Stimulated activated CD4-positive, alpha-beta T cell treated with anti-CD3 and anti-CD28 coated beads, Interleukin-15, amount 100 ng/mL, for 24 hours (primary cell): ENCODE results near the gene SIRPG.
"Not testable (repeated sequence)": the region's sequence is repeated elsewhere in the genome, so short reads cannot be mapped to it uniquely, and the experiment has no call there.

Source experiments
- DNase-seq: peaks from one replicate; pipeline ENCODE4 v3.0.0-alpha.2; 2020

The SIRPG gene

DNA sequence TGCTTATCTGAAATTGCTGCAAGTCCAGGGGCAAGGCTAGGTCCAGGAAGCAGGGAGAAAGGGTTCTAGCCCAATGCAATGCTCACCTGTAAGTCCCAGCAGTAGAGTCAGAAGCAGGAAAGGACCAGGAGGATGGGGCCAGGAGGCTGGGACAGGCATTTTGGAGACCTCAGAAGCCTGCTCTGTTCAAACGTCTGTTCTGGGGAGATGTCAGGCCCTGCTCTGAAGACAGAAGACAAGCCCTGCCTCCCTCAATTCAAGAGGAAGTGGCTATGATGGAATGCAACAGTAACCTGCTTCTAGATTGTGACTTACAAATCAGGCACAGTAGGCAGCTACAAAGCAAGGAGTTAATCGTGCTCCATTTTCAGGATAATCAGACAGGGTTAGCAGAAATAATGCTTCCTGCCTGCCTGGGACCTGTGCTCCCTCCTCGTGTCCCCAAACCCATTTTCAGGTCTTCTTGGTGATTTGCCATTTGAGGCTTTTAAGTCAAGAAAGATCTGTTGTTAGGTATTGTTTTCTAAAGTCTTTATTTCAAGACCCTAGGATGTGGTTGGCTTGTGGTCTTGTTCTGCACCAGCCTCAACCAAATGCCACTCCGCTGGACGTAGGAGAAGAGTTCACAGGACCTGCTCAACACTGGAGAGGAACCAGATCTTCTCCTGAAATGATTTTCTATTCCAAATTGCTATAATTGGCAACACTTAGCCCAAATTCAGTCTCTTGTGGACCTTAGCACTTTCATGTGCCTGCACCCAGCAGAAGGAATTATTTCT is at the start of gene SIRPG:
SIRPG (minus strand) TSS at position 224 of the 779 bp plus-strand sequence; CDS start at position 159, 65 bp downstream.
- DNase-seq = peak; percentile 38

DNA sequence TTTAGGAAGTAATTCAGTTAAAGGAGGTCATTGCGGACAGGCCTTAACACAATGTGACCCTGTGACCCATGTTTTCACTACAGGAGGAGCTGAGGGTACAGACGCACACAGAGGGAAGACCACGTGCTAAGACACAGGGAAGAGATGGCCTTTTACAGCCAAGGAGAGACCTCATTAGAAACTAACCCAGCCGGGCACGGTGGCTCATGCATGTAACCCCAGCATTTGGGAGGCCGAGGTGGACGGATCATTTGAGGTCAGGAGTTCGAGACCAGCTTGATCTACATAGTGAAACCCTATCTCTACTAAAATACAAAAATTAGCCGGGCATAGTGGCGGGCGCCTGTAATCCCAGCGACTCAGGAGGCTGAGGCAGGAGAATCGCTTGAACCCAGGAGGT is 49.3 kb upstream of the SIRPG start:
- DNase-seq = not testable (repeated sequence)

- no peak for DNase-seq
Measured at GRCh38 chr20:1706079-1706478, 48.5 kb upstream of the SIRPG start.

DNA sequence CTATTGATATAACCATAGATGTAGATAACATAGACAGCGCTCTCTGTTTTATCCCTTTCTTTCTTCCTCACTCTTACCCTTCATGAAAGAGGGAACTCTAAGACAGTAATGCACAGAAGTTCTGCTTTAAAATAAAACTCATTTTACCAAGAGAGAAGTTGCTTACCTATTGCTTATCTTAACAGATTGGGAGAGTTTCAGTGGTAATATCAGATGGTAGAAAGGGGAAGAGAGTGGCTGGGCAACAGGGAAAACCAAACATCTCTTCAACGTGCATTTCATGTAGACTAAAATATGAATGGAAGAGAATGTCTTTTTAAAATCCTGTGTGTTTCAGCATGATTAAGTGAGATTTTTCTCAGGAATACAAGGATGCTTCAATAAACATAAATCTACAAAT is 45.3 kb upstream of the SIRPG start:
- no peak for DNase-seq

DNA sequence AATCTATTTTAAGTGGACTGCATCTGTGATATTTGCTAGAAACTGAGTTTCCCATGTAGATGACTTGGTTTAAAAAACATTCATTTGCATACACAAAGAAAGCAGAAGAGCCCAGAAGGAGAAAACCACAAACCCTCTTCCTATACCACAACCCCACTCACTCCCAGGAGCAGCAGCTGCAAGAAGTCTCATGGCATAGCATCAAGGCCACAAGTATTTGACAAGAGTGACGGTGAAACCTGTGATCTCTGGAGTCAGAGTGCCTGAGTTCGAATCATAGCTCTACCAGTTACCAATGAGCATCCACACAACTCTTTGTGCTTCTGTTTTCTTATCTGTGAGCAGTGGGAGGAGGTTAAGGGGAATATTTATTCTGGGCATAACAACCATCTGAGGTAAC is 44.7 kb upstream of the SIRPG start:
- DNase-seq = no peak

- DNase-seq = no peak
Measured at GRCh38 chr20:1700990-1701389, 43.4 kb upstream of the SIRPG start.

GRCh38 chr20:1697592-1697991 is 40.0 kb upstream of the SIRPG start:
- no peak for DNase-seq

DNA sequence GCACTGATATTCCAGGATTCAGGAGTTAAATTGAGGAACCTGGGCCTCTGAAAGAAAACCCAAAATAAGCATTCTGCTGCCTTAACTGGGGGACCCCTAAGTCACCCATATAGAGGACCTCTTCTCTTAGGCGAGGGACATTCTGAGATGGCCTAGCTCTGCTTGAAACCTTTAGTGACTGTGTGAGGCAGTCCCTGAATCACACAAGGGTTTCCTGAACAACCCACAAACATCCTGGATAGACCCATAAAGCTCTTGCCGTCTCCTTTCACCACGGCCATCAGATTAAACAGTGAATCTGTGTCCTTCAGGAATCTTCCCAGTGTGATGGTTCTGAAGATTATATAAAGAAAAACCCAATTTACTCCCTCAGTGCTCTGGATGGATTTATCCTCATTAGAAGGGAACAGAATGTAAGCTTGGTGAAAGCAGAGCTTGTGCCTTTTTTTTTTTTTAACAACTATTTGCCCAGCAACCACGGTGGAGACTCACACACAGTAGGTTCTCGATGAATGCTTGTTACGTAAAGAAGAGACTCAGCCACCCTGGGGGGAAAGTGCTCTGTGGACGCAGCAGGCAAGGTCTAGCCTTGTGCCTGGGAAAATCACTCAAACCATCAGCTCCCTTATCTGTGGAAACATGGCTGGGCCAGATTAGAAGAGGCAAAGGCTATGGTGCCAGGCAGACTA is 39.1 kb upstream of the SIRPG start:
- DNase-seq = no peak

- DNase-seq = no peak
Measured at GRCh38 chr20:1694672-1695071, 37.1 kb upstream of the SIRPG start.

GRCh38 chr20:1693427-1693826 is 35.8 kb upstream of the SIRPG start:
- no peak for DNase-seq

DNA sequence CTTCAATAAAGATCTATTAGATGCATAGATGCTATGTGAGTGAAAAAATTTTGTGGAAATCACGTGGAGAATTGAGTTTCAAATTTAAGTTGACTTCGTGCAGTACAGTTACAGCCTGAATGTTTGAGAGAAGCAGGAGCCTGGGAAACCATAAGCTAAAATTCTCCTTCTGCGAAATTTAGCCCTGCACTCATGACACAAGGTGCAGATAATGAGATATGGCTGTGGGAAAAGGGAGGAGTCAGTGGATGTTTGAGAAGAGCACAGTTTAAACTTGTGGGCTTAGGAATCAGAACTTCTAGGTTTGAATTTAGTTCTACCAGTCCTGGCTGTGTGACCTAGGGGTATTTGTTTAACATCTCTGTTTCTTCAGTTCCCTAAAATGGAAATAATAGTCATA is 32.1 kb upstream of the SIRPG start:
- DNase-seq = no peak

DNA sequence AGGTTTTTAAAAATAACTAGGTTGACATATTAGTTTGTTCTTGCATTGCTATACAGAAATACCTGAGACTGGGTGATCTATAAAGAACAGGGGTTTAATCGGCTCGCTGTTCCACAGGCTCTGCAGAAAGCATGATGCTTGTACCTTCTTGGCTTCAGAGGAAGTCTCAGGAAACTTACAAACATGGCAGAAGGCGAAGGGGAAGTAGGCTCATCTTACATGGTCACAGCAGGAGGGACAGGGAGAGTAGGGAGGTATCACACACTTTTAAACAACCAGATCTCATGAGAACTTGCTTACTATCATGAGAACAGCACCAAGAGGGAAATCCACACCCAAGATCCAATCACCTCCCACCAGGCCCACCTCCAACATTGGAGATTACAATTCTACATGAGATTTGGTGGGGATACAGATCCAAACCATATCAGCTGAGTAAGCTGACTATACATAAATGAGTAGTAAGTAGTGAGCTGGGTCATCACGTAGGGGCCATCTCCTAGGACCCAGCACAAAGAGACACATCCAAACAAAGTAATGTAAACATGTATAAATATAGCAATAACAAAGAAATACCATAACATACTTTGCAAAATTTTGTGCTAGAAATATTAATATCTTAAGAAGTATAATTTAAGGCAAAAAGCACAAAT is 31.4 kb upstream of the SIRPG start:
- DNase-seq = peak; percentile 20

DNA sequence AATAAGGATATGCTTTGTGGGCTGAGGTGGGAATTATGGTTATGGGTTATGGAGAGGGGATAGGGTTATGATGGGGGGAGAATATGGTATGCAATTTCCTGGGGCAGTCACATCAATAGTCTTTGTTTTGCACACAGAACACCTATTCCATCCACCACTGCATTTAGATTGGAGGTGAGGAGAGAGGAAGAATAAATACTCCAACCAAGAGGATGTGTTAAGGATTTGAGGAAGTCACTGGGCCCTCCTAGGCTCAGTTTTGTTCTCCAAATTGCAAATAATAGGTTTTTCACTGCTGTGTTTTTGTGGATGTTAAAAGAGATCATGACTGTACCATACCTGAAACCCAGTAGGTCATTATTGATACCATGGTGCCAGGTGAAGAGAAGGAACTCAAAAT is 29.5 kb upstream of the SIRPG start:
- no peak for DNase-seq

DNA sequence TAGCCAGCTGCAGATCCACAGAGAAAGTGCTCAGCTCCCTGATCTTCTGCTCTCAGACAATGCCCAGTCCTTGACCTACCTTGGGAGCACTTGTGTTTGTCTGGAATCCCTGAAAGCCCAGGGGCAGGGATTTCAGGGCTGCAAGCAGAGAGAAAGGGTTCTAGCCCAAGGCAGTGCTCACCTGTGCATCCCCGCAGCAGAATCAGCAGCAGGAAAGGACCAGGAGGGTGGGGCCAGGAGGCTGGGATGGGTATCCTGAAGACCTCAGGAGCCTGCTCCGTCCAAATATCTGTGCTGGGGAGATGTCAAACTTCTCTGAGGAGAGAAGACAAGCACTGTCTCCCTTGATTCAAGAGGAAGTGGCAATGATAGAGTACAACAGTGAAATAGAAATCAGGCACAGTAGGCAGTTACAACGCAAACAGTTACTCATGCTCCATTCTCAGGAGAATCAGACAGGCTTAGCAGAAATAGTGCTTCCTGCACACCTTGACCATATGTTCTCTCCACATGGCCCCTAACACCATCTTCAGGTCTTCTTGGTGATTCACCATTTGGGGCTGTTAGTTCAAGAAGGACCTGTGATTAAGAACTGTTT is 28.7 kb upstream of the SIRPG start:
- DNase-seq = no peak

GRCh38 chr20:1685304-1686052 is 27.9 kb upstream of the SIRPG start:
- DNase-seq = no peak

DNA sequence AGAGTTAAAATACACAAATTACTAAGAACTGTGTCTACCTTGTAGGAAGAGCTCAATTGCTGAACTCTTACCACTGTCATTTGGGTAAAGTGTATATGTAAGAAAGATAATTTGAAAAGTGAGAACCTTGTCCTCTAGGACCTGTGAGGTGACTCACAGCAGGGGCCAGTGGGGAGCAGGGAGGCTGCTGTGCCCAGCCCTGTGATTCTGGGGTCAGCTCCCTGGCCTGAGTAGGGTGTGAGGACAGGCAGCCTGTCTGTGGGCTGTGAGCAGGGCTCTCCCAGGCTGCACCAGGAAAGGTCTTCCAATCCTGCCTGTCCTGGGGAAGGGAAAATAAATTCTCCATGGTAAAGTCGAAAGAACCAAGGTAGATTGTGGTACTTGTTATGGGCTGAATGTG is 27.3 kb upstream of the SIRPG start:
- no peak for DNase-seq

DNA sequence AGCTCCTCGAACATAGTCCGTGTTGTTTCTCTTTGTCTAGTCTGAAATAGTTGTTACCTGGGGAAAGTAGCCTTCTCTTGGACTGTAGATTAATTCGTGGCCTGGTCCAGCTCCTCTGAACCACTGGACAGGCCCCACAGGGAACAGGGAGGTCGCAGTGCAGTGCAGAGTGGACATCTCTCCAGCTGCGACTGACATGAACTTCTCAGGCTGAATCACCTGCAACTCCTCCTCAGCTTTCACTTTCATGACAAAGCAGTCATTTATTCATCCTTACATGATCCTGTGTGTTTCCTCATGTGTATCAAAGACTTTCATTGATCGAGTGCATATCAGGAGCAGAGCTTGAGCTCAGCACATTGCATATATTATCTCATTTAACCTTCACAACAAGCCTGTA is 19.1 kb upstream of the SIRPG start:
- no peak for DNase-seq

DNA sequence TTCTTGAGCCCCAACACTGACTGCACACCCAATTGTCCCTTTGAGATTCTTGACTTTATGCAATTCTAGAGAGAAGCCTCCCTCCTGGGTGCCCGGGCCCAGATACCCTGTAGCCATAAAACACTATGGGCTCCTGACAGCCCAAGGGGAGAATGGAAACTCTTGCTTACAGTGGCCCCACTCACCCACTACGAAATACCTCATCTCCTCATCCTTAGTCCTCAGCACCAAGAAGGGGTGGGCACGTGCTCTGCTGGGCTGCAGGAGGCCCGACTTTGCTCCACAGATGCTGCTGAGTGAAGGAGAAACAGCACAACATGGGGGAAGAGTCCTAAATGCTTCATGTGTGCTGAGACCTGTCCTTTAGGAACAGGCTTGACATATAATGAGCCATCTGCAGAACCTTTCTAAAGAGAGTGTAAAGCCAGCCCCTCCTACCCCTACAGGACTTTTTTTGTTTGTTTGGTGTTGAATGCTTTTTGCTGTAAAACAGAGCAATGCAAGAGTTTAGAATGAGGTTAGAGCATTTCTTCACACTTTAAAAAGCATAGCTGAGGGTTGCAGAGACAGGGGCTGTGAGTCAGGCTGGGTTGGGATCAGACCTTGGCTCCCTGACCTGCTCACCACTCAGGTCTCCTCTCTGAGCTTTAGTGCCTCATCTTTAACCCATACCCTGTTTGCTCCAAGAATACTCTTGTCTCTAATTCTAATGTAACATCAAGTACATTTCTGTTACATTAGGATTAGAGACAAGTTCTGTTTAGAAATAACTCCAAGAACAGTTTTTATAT is 17.6 kb upstream of the SIRPG start:
- no peak for DNase-seq

GRCh38 chr20:1674361-1674760 is 16.8 kb upstream of the SIRPG start:
- DNase-seq = peak; percentile 60

GRCh38 chr20:1673424-1673823 is 15.8 kb upstream of the SIRPG start:
- DNase-seq = no peak

DNA sequence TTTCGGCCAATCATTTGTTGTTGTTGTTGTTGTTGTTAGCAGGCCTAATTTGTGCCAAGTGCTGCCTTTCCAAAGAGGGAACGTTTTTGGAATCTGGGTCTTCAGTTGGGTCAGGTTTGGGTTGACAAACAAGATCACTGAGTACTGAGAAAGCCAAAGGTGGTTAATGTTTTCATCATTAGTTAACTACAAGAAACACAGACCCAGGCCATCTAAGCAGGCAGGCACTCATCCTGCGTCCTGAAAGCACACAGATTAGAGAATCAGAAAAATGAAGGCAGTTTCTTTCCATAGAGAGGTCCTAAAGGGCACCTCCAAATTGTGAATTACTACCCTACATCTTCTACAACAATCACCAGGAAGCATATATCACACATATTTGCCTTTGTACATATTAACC is 15.1 kb upstream of the SIRPG start:
- DNase-seq = no peak
